CD4-positive, alpha-beta T cell treated with Interleukin-17A for 4 hours (primary cell): Measurements from ENCODE around the gene HSFY1.
"Not testable (repeated sequence)": the region's sequence is repeated elsewhere in the genome, so short reads cannot be mapped to it uniquely, and the experiment has no call there.

Experiments used
- DNase-seq: peaks from one replicate; pipeline ENCODE4 v3.0.0-alpha.2; 2020; ENCODE audit warnings: mixed read lengths

The HSFY1 gene

GRCh38 chrY:18546420-18546819 lies at the start of gene HSFY1:
Gene HSFY1 (plus strand): TSS chrY:18546720. CDS start chrY:18546788, 68 bp downstream.
- not testable (repeated sequence) for DNase-seq

GRCh38 chrY:18504266-18504665 lies 42.3 kb upstream of the HSFY1 start:
- DNase-seq: not testable (repeated sequence)

- not testable (repeated sequence) for DNase-seq
Observed at GRCh38 chrY:18530995-18531655, 15.4 kb upstream of the HSFY1 start.

GRCh38 chrY:18538952-18539351 lies 7.6 kb upstream of the HSFY1 start:
- DNase-seq: not testable (repeated sequence)

GRCh38 chrY:18553132-18553531 lies 6.6 kb downstream of the HSFY1 start:
- DNase-seq: not testable (repeated sequence)

- DNase-seq: not testable (repeated sequence)
Observed at GRCh38 chrY:18565915-18566314, 19.4 kb downstream of the HSFY1 start.
